Cerebellar nuclear complex (tissue), 1 donor: ENCODE results near the gene ZRANB1.
"Not testable (repeated sequence)": the region's sequence is repeated elsewhere in the genome, so short reads cannot be mapped to it uniquely, and the experiment has no call there.

ENCODE experiments used
- DNase-seq, 2 experiments: peaks; one replicate each; lab custom pipeline; 2025; lab: John Stamatoyannopoulos, UW

Gene ZRANB1

GRCh38 chr10:124941823-124942222 lies at the start of gene ZRANB1:
Gene ZRANB1, plus strand, starts transcription at chr10:124942123. Its CDS starts 371 bp downstream, at chr10:124942494.
- DNase-seq, result no peak

DNA sequence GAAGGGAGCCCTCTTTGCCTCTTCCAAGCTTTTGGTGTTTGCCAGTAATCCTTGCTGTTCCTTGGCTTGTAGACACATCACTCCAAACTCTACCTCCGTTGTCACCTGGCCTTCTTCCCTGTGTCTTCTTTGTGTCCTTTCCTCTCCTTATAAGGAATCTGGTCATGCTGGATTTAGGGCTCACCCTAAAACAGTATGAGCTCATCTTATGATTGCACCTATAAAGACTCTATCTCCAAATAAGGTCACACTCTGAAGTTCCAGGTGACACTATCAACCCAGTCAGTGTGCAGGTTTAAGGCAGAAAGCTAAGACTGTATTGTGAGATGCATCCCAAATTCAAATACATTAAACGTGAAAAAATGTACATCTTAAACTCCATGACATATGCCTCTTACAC lies 49.0 kb upstream of the ZRANB1 start:
- DNase-seq, result no peak

DNA sequence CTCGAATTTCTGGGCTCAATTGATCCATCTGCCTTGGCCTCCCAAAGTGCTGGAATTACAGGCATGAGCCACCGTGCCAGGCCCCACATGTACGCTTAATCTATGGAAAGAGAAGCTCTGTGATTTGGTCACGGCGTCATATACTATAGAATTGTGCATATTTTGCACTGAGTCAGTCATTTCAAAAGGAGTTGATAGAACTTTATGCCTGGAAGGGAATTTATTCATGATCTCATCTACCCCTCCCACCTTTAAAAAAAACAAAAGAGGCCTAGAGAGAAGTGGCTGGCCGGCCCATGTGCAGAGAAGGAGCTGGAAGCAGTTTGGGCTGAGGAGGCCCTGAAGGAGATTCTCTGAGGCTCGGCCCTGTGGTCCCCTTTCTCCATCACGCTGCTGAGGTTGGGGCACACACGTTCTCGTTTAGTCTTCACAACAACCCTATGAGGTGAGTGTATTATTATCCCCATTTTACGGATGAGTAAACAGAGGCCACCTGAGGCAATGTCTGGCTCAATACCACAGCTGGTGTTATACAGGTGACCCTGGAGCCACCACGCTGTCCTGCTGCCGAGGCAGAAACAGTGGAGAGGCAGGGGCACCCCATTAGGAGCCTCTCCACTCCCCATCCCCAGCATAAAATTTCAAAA lies 47.2 kb upstream of the ZRANB1 start:
- DNase-seq, result no peak

GRCh38 chr10:124896751-124897150 lies 45.2 kb upstream of the ZRANB1 start:
- peak in 1 of 2 experiments; percentile 19 for DNase-seq

DNA sequence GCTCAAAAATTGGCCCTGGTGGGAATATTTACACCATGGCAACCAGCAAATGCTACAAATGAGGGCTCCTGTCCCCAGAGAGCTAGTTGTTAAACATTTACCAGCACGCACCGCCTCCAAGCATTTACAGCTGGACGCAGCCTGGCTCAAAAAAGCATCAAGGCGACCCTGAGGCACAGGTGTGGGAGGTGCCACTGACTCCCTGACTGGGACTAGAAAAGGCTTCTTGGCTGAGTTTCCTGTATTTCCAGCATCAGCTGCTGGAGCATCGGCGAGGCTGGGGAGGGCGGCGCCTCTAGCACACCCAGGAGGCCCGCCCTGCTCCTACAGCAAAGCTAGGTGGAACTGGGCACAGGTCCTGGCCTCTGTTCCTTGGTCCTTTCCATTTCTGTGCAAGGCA lies 43.5 kb upstream of the ZRANB1 start:
- no peak for DNase-seq

- no peak for DNase-seq
Measured at GRCh38 chr10:124899151-124899550, 42.8 kb upstream of the ZRANB1 start.

GRCh38 chr10:124902462-124902861 lies 39.5 kb upstream of the ZRANB1 start:
- DNase-seq, result no peak

DNA sequence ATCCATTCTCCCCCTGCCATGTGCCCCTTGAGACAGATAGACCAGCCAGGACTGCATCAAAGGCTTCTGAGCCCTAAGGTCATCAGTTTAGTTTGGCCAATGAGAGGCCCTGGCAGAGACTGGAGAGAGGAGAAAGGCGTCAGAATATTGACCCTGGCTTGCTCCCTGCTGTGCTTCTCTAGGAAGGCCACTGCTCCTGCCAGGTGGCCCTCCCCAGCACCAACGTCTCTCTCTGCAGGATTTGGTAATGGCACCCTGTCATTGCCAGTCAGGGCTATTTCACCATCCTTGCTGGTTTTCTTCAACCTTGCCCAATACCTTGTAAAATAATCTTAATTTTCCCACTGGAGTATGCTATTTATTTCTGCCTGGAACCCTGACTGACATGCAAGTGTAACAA lies 38.8 kb upstream of the ZRANB1 start:
- DNase-seq, result no peak

- DNase-seq, result no peak
Measured at GRCh38 chr10:124904796-124905195, 37.1 kb upstream of the ZRANB1 start.

GRCh38 chr10:124906551-124907001 lies 35.3 kb upstream of the ZRANB1 start:
- DNase-seq, result no peak

- DNase-seq, result no peak
Measured at GRCh38 chr10:124909563-124909962, 32.4 kb upstream of the ZRANB1 start.

GRCh38 chr10:124911124-124912067 lies 30.5 kb upstream of the ZRANB1 start:
- DNase-seq, result peak in 1 of 2 experiments; percentile 31

DNA sequence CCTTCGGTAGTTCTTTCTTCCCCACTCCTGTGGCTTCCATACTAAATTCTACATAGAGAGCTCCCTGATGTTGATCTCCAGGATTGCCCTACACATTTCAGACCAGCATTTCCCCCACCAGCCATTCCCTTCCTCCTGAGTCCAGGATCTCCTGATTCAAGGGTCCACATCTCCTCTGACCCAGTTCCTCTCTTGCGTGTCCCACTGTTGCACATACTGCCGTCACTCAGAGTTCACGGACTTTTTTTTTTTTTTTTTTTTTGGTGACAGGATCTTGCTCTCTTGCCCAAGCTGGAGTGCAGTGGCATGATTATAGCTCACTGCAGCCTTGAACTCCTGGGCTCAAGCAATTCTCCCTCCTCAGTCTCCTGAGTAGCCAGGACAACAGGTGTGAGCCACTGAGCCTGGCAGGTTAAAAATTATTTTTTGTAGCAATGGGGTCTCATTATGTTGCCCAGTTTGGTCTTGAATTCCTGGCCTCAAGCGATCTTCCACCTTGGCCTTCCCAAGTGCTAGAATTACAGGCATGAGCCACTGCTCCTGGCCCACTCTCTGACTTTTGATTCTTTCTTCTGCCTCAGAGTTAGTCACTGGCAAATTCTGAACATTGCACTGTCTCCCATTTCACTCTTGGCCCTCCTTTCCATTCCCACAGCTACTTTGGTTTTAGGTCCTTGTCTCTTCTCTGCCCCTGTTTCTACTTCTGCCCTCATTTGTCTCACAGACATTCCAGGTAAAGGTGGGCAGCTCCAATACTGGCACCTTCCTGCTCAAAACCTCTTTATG lies 29.6 kb upstream of the ZRANB1 start:
- DNase-seq, result no peak

DNA sequence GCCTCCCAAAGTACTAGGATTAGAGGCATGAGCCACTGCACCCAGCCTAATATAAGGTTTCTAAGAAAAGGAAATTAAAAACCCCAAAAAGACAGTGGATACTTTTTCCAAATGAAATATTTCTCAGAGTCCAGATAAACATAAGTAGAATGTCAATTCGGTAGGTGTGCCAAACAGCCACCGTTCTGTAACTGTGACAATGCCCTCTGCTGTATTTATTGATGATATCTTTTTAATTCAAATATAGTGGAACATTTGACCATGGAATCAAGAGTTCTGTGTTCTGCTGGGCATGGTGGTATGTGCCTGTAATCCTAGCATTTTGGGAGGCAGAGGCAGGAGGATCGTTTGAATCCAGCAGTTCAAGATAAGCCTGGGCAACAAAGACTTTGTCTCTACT lies 28.8 kb upstream of the ZRANB1 start:
- DNase-seq, result no peak

GRCh38 chr10:124914398-124914797 lies 27.5 kb upstream of the ZRANB1 start:
- DNase-seq, result not testable (repeated sequence)

GRCh38 chr10:124916098-124916584 lies 25.8 kb upstream of the ZRANB1 start:
- DNase-seq, result no peak

DNA sequence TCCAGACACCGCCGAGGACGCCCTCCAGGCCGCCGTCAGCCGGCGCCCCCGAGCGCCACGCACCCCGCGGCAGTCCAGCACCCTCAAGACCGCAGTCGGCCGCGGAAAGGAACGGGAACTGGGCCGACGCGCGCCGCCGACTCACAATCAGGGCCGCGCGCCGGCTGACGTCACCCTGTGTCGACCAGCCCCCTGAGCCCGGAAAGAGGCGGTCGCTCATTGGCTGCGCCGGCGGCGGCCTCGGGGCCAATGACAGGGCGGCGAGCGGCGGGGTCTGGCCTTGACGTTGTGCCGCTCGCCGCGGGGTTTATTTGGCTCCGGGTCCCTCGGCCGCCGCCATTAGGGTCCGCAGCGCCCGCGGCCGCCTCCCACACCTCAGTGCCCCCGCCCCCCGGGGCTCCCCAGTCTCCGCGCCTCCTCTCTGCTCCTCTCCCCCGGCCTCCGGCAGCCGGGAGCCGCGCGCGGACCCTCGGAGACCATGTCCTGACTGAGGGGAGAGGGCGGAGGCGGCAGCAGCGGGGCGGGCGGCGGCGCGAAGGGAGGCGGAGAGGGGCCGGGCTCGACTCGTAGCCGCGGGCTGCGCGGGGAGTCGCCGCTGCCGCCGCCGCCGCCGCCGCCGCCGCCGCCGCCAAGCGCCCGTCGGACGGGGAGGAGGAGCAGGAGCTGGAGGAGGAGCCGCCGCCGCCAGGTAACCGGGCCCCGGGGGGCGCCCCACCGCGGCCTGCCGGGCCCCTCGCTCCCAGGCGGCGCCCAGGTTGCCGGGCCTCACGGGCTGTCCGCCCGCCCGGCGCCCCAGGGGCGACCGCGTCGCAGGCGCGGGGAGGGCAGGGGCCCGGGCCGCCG lies 25.1 kb upstream of the ZRANB1 start:
- peak; percentile 53 to 59 for DNase-seq

DNA sequence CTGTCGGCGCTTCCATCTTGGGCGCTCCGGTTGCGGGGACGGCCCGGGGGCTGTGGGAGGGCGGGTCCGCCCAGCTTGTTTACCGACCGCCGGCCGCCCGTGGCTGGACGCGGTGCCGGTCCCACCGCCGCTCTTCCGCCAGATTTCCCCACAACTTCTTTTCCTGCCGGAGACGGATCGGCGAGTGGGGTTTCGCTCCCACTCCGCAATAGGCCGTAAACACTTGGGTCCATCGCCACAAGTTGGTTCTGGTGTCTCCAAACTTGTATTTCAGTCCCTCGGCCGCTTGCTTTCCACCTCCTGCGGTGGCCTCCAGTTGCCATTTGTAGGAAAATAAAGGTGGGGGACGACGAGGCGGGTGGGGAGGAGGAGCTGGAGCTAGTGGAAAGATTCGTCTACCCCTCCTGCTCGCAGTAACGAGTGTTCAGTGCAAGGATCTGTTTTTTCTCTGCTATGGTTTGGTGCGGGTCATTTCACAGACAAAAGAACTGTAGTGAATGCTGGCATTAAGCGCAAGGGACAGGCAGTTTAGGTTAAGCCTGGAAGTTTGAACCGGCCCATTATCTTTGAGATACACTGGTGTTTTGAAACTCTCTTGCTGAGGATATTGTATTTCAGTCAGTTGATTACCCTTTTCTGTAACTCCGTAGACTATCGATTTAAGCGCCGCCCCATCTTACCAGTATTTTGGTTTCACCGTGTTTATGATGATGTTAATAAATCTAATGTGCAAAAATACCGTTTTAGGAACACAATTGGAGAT lies 24.3 kb upstream of the ZRANB1 start:
- no peak for DNase-seq

GRCh38 chr10:124918191-124918830 lies 23.6 kb upstream of the ZRANB1 start:
- DNase-seq, result no peak

DNA sequence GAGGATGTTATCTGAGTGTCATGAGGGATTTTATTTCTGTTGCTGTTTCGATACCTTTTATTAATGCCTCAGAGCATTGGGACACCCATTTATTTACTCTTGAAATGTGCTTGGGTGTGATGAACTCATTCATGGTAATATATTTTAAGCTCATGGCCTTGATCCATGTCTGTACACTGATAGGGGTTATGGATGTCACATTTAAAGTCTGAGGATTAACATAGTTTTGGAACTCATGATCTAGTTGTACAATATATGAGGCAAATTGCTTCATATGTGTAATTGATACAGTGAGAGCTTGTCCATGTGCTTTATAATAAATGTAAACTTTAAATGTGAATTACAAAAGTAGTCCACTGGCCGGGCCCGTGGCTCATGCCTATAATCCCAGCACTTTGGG lies 23.0 kb upstream of the ZRANB1 start:
- DNase-seq, result no peak
